Neural cell (in vitro differentiated cells): Measurements from ENCODE around the gene PSMG1. TPM values are rescaled to one million over a fixed set of nuclear protein-coding genes. Genes with fewer than 3 reads are reported as not detected.

Experiments used
- H2AFZ ChIP-seq: fragments of 200-600, 300-800 bp; sonication (generic), shearing (Covaris generic); 2 replicates; pipeline ENCODE4 v1.6.0; 2014; ENCODE audit warnings: low read depth, mild to moderate bottlenecking, antibody characterized with exemption, low read length, moderate library complexity
- H3F3A ChIP-seq: fragments of 200-600 bp; shearing (Covaris generic); 2 replicates; pipeline ENCODE4 v1.6.1; 2016; ENCODE audit warnings: mild to moderate bottlenecking, moderate library complexity, mixed read lengths, antibody characterized with exemption, low read length; ENCODE audit not compliant: insufficient read depth, poor library complexity, severe bottlenecking
- H3K27ac ChIP-seq: fragments of 200-600, 300-800 bp; sonication (generic), shearing (Covaris generic); 2 replicates; pipeline ENCODE4 v1.5.1; 2014; ENCODE audit warnings: mild to moderate bottlenecking, low read length, moderate library complexity
- H3K27me3 ChIP-seq: fragments of 300-800, 200-600 bp; sonication (generic), shearing (Covaris generic); 2 replicates; pipeline ENCODE4 v1.6.0; 2014; ENCODE audit warnings: mild to moderate bottlenecking, low read depth, low read length, moderate library complexity; ENCODE audit not compliant: insufficient read depth
- H3K36me3 ChIP-seq: fragments of 300-800, 200-600 bp; sonication (generic), shearing (Covaris generic); 2 replicates; pipeline ENCODE4 v1.5.1; 2014; ENCODE audit warnings: mild to moderate bottlenecking, antibody characterized with exemption, low read length, moderate library complexity; ENCODE audit not compliant: insufficient read depth
- H3K4me2 ChIP-seq: fragments of 300-800, 200-600 bp; sonication (generic), shearing (Covaris generic); 2 replicates; pipeline ENCODE4 v1.6.0; 2014; ENCODE audit warnings: mild to moderate bottlenecking, low read length
- H3K4me3 ChIP-seq: fragments of 300-800, 200-600 bp; sonication (generic), shearing (Covaris generic); 2 replicates; pipeline ENCODE4 v1.5.1; 2014; ENCODE audit warnings: mild to moderate bottlenecking, low read length, moderate library complexity
- H3K79me2 ChIP-seq: fragments of 200-600 bp; shearing (Covaris generic); replicated peaks from 2 replicates; pipeline ENCODE4 v1.6.0; 2014; ENCODE audit warnings: mild to moderate bottlenecking, low read length, moderate library complexity; ENCODE audit not compliant: insufficient read depth
- H3K9ac ChIP-seq: fragments of 300-800, 200-600 bp; sonication (generic), shearing (Covaris generic); 2 replicates; pipeline ENCODE4 v1.6.1; 2016; ENCODE audit warnings: mild to moderate bottlenecking, low read length, mixed read lengths
- H3K9me2 ChIP-seq: fragments of 200-600 bp; shearing (Covaris generic); 2 replicates; pipeline ENCODE4 v1.6.1; 2016; ENCODE audit warnings: mild to moderate bottlenecking, low read length, mixed read lengths; ENCODE audit not compliant: insufficient read depth
- H3K9me3 ChIP-seq: fragments of 200-600, 300-800 bp; sonication (generic), shearing (Covaris generic); 2 replicates; pipeline ENCODE4 v1.6.1; 2016; ENCODE audit warnings: mild to moderate bottlenecking, mixed run types, low read length, moderate library complexity, mixed read lengths
- H4K20me1 ChIP-seq: fragments of 200-600 bp; shearing (Covaris generic); 2 replicates; pipeline ENCODE4 v1.6.1; 2016; ENCODE audit warnings: mild to moderate bottlenecking, mixed run types; ENCODE audit not compliant: insufficient read depth
- CTCF ChIP-seq: fragments of 450-650 bp; IDR thresholded peaks from 2 replicates; pipeline ENCODE4 v1.5.1; 2014; ENCODE audit warnings: antibody characterized with exemption, mild to moderate bottlenecking, moderate library complexity; ENCODE audit not compliant: poor library complexity, severe bottlenecking
- EP300 ChIP-seq: fragments of 450-650 bp; conservative IDR thresholded peaks from 2 replicates; pipeline ENCODE4 v1.6.1; 2014; ENCODE audit warnings: antibody characterized with exemption, mild to moderate bottlenecking, moderate library complexity; ENCODE audit not compliant: poor library complexity, severe bottlenecking
- EZH2 ChIP-seq: fragments of 200-600, 300-800 bp; shearing (Covaris generic), sonication (generic); IDR thresholded peaks from 2 replicates; pipeline ENCODE4 v1.6.1; 2014; ENCODE audit warnings: antibody characterized with exemption, low read length, borderline replicate concordance, mild to moderate bottlenecking; ENCODE audit not compliant: insufficient read depth, poor library complexity, severe bottlenecking
- MXI1 ChIP-seq: fragments of 450-650 bp; conservative IDR thresholded peaks from 2 replicates; pipeline ENCODE4 v1.6.1; 2014; ENCODE audit warnings: antibody characterized with exemption, mild to moderate bottlenecking; ENCODE audit not compliant: poor library complexity, severe bottlenecking
- POLR2AphosphoS5 ChIP-seq: IDR thresholded peaks from 2 replicates; pipeline ENCODE4 v1.6.1; 2012
- RAD21 ChIP-seq: fragments of 450-650 bp; conservative IDR thresholded peaks from 2 replicates; pipeline ENCODE4 v1.6.1; 2014; ENCODE audit warnings: antibody characterized with exemption, mild to moderate bottlenecking, moderate library complexity
- REST ChIP-seq: IDR thresholded peaks from 2 replicates; pipeline ENCODE4 v1.6.1; 2012; ENCODE audit warnings: borderline replicate concordance
- SMC3 ChIP-seq: fragments of 450-650 bp; conservative IDR thresholded peaks from 2 replicates; pipeline ENCODE4 v1.6.1; 2014; ENCODE audit warnings: antibody characterized with exemption, mild to moderate bottlenecking, moderate library complexity; ENCODE audit not compliant: poor library complexity
- TAF1 ChIP-seq: IDR thresholded peaks from 2 replicates; pipeline ENCODE4 v1.6.1; 2012; ENCODE audit warnings: low read depth
- polyA plus RNA-seq: library from polyadenylated mRNA; depleted of rRNA; stranded (reverse); fragments of >200 nt; gene quantifications from 2 replicates; pipeline ENCODE4 v1.2.3, GENCODE V29; 2014

PSMG1 gene
- polyA plus RNA-seq, 1 donor from 2014 or later, result 45.2 TPM

- TF ChIP-seq EZH2 (no peak), POLR2AphosphoS5 (no peak), RAD21 (no peak), CTCF (no peak), MXI1 (no peak), EP300 (no peak), REST (no peak), TAF1 (no peak), SMC3 (no peak)
- Histone ChIP-seq H3K36me3 (peaks cover 13% of the 10 kb centered on the region), H3K9me2 (no peaks in the 10 kb centered on the region), H3F3A (no peaks in the 10 kb centered on the region), H3K79me2 (no peaks in the 10 kb centered on the region), H3K9me3 (no peaks in the 10 kb centered on the region), H4K20me1 (no peaks in the 10 kb centered on the region), H3K27ac (no peak overlapping the region), H3K27me3 (no peaks in the 10 kb centered on the region), H3K9ac (no peak overlapping the region), H3K4me3 (no peak overlapping the region), H3K4me2 (no peak overlapping the region), H2AFZ (no peak overlapping the region)
Observed at GRCh38 chr21:39198800-39199199, 15.5 kb upstream of the PSMG1 start.

GRCh38 chr21:39197448-39198233 lies 14.4 kb upstream of the PSMG1 start:
- Histone ChIP-seq H3K4me2 (no peak overlapping the region), H3K36me3 (peaks cover 13% of the 10 kb centered on the region), H3K4me3 (no peak overlapping the region), H3K27me3 (no peaks in the 10 kb centered on the region), H3K9me2 (no peaks in the 10 kb centered on the region), H3K9ac (no peak overlapping the region), H4K20me1 (no peaks in the 10 kb centered on the region), H3K9me3 (no peaks in the 10 kb centered on the region), H3F3A (no peaks in the 10 kb centered on the region), H3K79me2 (no peaks in the 10 kb centered on the region), H3K27ac (no peak overlapping the region), H2AFZ (no peak overlapping the region)
- TF ChIP-seq MXI1 (no peak), POLR2AphosphoS5 (no peak), EP300 (no peak), CTCF (no peak), SMC3 (no peak), EZH2 (no peak), REST (no peak)
